Eye (tissue), 1 donor: ENCODE data around the gene PLD4.

Source experiments
- DNase-seq: peaks from one replicate; pipeline ENCODE4 v3.0.0-alpha.2; 2015

Gene PLD4

GRCh38 chr14:104976198-104977007 lies 51.7 kb downstream of the PLD4 start:
- DNase-seq = peak; percentile 83

- no peak for DNase-seq
These were observed 52.5 kb downstream of the PLD4 start for GRCh38 chr14:104977008-104977680.

- DNase-seq = peak; percentile 85
These were observed 53.3 kb downstream of the PLD4 start, which contains the start of gene AHNAK2 for GRCh38 chr14:104977681-104978653. AHNAK2 (minus strand) TSS chr14:104978374; CDS start chr14:104978237, 137 bp downstream.

GRCh38 chr14:104978746-104979691 lies 54.3 kb downstream of the PLD4 start:
- DNase-seq = no peak

GRCh38 chr14:104979758-104980610 lies 55.3 kb downstream of the PLD4 start:
- DNase-seq = no peak

GRCh38 chr14:104980611-104981531 lies 56.2 kb downstream of the PLD4 start:
- no peak for DNase-seq

GRCh38 chr14:104981699-104982541 lies 57.2 kb downstream of the PLD4 start:
- no peak for DNase-seq

- no peak for DNase-seq
These were observed 58.0 kb downstream of the PLD4 start for GRCh38 chr14:104982548-104983230.
